GM23338 (cell line): ENCODE measurements around the gene MT1F.
A peak's percentile ranks its signal among the peaks of the same experiment; 100 is the strongest.

ENCODE experiments used
- CREB1 ChIP-seq: fragments of 250-450 bp; sonication (Bioruptor Pico); IDR thresholded peaks from 2 replicates; pipeline ENCODE4 v1.5.0; 2020; ENCODE audit warnings: low read depth, mild to moderate bottlenecking, moderate library complexity
- CTCF ChIP-seq, 2 experiments: fragments of 200-600 bp in 1 of 2; sonication (generic) in 1 of 2; conservative IDR thresholded peaks; 2 replicates each; pipeline versions ENCODE4 v1.5.1 to v1.6.1; 2016 to 2017; ENCODE audit warnings: antibody characterized with exemption in 2 of 2, low read depth in 2 of 2, mild to moderate bottlenecking in 2 of 2, moderate library complexity in 1 of 2
- EZH2 ChIP-seq: fragments of 200-600 bp; sonication (generic); IDR thresholded peaks from one replicate; pipeline ENCODE4 v1.8.0; 2017; ENCODE audit warnings: antibody characterized with exemption, mild to moderate bottlenecking, low read depth; ENCODE audit not compliant: unreplicated experiment
- EZH2phosphoT487 ChIP-seq: fragments of 200-600 bp; sonication (generic); IDR thresholded peaks from one replicate; pipeline ENCODE4 v1.8.1; 2018; ENCODE audit warnings: antibody characterized with exemption; ENCODE audit not compliant: unreplicated experiment
- JUNB ChIP-seq: IDR thresholded peaks from one replicate; pipeline ENCODE4 v1.6.1; 2016; ENCODE audit warnings: antibody characterized with exemption; ENCODE audit not compliant: unreplicated experiment
- POLR2AphosphoS5 ChIP-seq: IDR thresholded peaks from 2 replicates; pipeline ENCODE4 v1.6.1; 2016; ENCODE audit warnings: antibody characterized with exemption, low read depth
- TF ChIP-seq, protein P1 (sequence below): IDR thresholded peaks from one replicate; pipeline ENCODE4 v1.6.1; 2018; ENCODE audit warnings: antibody characterized with exemption; ENCODE audit not compliant: unreplicated experiment

GRCh38 chr16:56669840-56670619, 12.3 kb downstream of the MT1F start:
- no peak for TF ChIP-seq CTCF (conservative IDR thresholded peaks at IDR 0.05; ENCODE audit: low read depth in 2 of 2)
- TF ChIP-seq EZH2phosphoT487 = no peak
- TF ChIP-seq POLR2AphosphoS5 = peak; percentile 33
- TF ChIP-seq CREB1 (CRISPR knock-in tag) = no peak
- peak; percentile 69 for TF ChIP-seq EZH2
- no peak for TF ChIP-seq JUNB
- TF ChIP-seq, protein P1, sequence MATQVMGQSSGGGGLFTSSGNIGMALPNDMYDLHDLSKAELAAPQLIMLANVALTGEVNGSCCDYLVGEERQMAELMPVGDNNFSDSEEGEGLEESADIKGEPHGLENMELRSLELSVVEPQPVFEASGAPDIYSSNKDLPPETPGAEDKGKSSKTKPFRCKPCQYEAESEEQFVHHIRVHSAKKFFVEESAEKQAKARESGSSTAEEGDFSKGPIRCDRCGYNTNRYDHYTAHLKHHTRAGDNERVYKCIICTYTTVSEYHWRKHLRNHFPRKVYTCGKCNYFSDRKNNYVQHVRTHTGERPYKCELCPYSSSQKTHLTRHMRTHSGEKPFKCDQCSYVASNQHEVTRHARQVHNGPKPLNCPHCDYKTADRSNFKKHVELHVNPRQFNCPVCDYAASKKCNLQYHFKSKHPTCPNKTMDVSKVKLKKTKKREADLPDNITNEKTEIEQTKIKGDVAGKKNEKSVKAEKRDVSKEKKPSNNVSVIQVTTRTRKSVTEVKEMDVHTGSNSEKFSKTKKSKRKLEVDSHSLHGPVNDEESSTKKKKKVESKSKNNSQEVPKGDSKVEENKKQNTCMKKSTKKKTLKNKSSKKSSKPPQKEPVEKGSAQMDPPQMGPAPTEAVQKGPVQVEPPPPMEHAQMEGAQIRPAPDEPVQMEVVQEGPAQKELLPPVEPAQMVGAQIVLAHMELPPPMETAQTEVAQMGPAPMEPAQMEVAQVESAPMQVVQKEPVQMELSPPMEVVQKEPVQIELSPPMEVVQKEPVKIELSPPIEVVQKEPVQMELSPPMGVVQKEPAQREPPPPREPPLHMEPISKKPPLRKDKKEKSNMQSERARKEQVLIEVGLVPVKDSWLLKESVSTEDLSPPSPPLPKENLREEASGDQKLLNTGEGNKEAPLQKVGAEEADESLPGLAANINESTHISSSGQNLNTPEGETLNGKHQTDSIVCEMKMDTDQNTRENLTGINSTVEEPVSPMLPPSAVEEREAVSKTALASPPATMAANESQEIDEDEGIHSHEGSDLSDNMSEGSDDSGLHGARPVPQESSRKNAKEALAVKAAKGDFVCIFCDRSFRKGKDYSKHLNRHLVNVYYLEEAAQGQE = no peak
